Activated CD4-positive, alpha-beta T cell treated with anti-CD3 and anti-CD28 coated beads for 24 hours (primary cell): Measurements from ENCODE around the gene RXRA.
"Not testable (repeated sequence)": the region's sequence is repeated elsewhere in the genome, so short reads cannot be mapped to it uniquely, and the experiment has no call there.

ENCODE experiments used
- DNase-seq, 2 donors: peaks; one replicate each; pipeline ENCODE4 v3.0.0-alpha.2; 2020; ENCODE audit warnings: low read depth in 2 of 2

The RXRA gene

GRCh38 chr9:134307674-134308638 is 18.3 kb upstream of the RXRA start:
- DNase-seq = no peak

- not testable (repeated sequence) for DNase-seq
Observed at GRCh38 chr9:134308639-134309220, 17.5 kb upstream of the RXRA start.

GRCh38 chr9:134313470-134313869 is 12.8 kb upstream of the RXRA start:
- DNase-seq = no peak

GRCh38 chr9:134314039-134314949 is 12.0 kb upstream of the RXRA start:
- no peak for DNase-seq

- DNase-seq = no peak
Observed at GRCh38 chr9:134314950-134315715, 11.1 kb upstream of the RXRA start.

- DNase-seq = no peak
Observed at GRCh38 chr9:134315716-134316448, 10.4 kb upstream of the RXRA start.

GRCh38 chr9:134316449-134317160 is 9.7 kb upstream of the RXRA start:
- DNase-seq = no peak

GRCh38 chr9:134317400-134317789 is 8.9 kb upstream of the RXRA start:
- DNase-seq = no peak

GRCh38 chr9:134317790-134318414 is 8.4 kb upstream of the RXRA start:
- no peak for DNase-seq

GRCh38 chr9:134318481-134318891 is 7.8 kb upstream of the RXRA start:
- DNase-seq = no peak

- no peak for DNase-seq
Observed at GRCh38 chr9:134318941-134319305, 7.3 kb upstream of the RXRA start.

- no peak for DNase-seq
Observed at GRCh38 chr9:134319306-134320125, 6.7 kb upstream of the RXRA start.

- no peak for DNase-seq
Observed at GRCh38 chr9:134320126-134320867, 6.0 kb upstream of the RXRA start.

- DNase-seq = no peak
Observed at GRCh38 chr9:134320868-134321471, 5.3 kb upstream of the RXRA start.

- DNase-seq = no peak
Observed at GRCh38 chr9:134321531-134321930, 4.7 kb upstream of the RXRA start.

GRCh38 chr9:134321946-134322741 is 4.1 kb upstream of the RXRA start:
- no peak for DNase-seq

- no peak for DNase-seq
Observed at GRCh38 chr9:134322781-134323241, 3.4 kb upstream of the RXRA start.
